Stimulated activated CD4-positive, alpha-beta T cell treated with anti-CD3 and anti-CD28 coated beads, Interleukin-12 subunit alpha, Interleukin-12 subunit beta, amount 100 ng/mL, for 4 hours (primary cell): ENCODE measurements around the gene PRKG2.

Source experiments
- DNase-seq: peaks from one replicate; pipeline ENCODE4 v3.0.0-alpha.2; 2020

The PRKG2 gene

DNA sequence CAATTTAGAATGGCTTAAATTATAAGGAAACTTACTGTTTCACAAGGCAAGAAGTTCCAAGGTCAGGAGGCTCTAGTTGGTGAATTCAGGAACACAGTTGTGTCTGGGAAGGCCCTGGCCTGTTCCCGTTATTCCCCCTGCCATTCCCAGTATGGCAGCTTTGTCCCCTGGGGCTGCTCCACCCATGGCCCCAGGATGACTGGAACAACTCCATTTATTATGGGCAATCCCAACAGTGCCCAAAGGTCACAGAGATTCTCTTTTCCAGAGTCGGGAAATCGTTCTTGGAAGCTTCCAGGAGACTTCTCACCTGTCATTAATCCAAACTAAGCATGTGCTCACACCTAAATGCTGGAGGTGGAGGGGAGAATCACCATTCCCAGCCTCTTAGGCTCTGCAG is 2.8 kb upstream of the PRKG2 start:
- no peak for DNase-seq

DNA sequence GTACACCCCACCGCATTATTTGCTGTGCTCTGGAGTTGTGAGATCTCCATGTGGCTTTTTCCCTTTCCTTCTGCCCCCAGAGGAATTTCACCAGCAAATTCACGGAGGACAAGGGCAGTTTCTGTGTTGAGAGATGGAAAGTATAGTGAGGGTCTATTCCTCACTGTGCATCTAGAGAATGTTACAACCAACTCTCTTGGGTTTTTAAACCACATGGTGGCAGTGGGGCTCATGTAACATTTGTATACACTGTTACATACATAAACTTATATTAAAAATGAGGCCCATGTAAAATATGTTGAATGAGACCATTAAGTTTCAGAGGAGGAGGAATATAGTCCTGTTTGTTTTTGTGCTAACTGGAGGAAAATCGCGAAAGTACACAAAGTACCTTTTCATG is 909 bp upstream of the PRKG2 start:
- no peak for DNase-seq

DNA sequence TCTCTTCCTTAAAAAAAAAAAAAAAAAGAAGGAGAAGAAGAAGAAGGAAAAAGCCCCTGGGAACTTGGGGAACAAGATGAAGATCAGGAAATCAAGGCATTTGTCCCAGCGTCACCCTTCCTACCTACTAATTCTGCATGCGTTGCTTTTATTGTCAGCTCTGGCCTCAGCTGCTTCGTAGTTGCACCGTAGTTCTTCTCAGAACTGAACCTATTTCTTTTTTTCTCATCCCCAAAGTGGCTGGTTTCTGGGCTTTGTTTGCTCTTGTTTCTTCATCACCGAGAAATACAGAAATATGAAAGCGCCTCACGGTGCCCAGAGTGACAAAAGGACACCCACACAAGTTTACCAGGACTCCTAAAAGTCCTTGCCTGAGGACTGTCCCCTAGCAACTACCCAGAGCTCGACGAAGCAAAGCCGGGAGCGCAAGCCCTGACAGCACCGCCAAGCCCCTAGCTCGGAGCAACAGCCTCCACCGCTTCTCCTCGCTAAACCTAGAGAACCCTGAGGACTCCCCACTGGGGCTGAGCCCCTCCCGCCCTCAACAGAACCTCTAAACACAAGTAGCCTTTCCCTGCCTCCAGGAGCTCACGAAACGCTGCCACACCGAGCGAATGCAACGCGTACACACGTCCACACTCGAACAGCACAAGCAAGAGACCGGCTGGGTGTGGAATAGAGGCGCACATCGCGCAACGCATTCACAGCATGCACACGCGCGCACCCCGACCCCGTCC is 710 bp downstream of the PRKG2 start:
- no peak for DNase-seq

DNA sequence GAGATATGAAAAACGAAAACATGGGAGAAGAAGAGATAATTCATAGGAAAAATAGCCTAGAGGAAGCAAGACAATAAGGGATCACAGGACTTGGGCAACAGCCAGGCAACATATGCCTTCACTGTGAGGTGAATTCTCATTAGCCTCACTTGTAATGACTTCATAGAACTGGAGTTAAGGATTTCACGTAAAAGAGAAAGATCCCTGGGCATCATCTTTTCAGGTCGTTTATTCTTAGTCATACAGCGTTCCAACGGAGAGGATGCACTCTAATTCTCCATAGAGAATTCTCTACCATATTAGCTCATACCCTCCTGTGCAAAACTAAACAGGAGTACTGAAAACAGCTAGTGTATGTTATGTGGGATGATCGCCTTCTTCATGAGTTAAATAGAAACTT is 1.4 kb downstream of the PRKG2 start:
- DNase-seq, result no peak

DNA sequence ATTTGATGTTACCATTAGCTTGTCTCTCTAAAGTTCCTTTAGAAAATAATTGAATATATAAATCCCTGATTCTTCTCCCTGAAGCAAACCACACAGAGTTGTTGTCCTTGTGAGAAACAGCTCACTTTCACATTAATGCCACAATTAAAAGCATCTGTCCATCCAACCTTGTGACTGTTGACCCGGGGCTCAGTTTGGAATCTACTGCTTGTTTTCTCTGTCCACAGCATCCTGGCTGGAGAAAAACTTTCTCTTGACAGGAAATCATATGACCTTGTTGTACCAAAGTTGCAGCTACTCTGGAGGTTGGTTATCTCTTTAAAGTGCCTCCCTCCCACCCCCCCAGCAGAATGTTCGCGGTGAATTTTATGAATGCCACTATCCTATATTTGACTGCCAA is 3.1 kb downstream of the PRKG2 start:
- DNase-seq, result no peak

DNA sequence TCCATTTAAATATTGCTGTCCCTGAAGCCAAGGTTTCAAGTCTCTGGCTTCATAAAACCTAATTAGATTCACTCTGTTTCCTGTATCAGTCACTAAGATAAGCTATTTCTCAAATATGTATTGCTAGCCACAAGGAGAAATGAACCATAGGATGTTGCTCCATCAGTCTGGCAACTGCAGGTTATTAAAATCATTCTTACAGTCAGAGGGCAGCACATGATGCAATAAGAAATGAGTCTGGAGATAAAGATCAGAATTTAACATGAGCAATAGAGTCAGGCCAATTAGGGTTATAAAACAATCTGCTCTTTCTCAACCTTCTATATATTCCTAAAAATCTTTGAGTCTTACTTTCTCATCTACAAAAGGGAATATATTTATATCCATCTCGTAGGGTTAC is 7.2 kb downstream of the PRKG2 start:
- DNase-seq, result no peak

DNA sequence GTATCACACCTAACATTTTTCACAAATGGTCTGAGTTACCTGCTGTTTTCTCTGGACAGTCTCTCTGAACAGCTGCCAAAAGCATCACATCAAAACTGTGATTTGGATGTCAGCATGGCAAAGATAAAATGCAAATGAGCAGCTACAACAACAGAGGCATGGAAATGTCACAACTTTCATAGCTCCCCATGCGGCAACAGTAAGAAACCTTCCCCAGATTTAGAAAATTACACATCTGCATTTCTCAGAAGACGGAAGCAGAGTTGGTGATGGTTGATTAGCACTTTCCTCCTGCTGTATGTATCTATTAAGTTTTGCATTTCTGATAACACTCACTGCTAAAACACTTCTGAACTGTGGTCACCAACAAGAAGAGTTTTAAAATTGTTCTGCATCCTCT is 9.7 kb downstream of the PRKG2 start:
- no peak for DNase-seq

DNA sequence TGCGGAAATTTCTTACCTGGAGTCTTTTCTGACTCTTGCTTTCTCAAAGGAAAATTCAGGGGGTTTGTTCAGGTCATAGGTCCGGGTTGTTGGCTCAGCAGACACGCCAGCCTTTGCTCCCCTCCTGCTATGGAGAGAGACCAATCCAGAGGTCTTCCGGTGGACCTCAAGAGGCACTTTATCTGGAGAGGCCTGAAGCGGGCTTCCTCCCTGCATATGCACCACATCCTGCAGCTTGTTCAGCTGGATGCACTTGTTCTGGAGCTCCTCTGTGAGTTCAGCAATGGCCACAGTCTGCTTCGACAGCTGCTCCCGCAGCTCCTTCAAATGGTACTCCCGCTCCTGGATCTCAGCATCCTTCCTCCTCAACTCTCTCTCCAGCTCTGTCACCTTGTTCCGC is 10.5 kb downstream of the PRKG2 start:
- no peak for DNase-seq

DNA sequence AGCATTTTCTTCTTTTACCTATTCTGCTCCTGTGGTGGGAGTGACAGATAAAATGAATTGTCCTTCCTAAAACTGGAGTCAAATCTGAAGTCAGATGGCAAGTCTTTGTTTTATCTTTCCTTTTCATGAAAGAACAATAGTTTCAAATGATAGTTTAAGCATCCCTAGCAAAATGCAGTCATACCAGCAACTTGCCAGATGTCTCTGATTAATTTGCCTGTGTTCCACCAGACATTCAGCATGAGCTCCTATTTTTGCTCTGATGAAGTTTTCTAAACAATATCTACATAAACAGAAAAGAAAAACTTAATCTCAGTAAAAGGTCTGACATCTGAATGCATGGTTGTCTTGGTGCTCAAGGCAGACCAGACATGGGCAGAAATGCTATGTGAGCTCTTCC is 15.2 kb downstream of the PRKG2 start:
- no peak for DNase-seq

DNA sequence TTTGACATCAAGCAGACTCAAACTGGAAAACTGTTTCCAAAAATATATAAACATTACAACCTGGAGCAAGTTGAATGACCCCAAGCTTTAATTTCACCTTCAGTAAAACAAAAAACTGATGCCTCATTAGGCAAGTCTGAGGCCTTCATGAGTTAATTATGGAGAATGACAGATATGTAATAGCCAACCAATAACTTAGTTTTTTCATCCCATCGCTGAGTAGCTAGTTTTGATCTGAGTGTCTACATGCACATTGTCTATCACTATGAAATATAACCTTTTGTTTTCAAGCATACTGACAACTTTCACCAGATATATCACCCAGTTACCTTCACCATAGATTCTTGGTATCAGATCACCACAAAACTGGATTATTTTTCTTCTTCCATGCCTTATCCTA is 16.4 kb downstream of the PRKG2 start:
- DNase-seq, result no peak

DNA sequence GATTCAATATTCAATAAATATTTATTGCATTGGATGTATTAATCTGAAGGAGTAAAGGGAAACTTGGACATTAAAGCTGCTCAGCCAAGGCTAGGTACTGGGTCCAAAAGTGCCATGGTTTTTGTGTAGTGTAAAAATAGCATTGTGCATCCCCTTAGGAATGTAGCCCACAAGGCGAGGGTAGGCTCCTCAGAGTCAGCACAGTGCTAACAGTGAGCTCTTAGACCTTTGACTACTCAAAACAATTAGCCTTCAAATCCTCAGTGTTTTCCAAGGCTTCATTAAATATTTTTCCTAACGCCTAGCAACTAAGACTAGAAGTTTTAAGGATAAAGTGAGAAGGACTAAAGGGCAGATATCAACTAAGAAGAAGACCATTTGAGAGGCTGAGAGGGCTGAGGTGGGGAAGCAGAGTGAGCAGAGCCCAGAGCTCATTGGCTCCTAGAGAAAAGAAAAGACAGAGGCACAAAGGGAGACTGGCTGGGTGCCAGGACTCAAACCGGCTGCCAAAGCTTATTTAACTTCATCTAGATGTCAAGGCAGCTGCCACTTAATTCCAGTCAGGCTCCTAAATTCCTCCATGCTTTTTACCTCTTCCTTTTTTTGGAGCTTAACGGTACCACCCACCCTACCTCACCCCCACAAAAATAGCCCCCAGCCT is 17.0 kb downstream of the PRKG2 start:
- no peak for DNase-seq

DNA sequence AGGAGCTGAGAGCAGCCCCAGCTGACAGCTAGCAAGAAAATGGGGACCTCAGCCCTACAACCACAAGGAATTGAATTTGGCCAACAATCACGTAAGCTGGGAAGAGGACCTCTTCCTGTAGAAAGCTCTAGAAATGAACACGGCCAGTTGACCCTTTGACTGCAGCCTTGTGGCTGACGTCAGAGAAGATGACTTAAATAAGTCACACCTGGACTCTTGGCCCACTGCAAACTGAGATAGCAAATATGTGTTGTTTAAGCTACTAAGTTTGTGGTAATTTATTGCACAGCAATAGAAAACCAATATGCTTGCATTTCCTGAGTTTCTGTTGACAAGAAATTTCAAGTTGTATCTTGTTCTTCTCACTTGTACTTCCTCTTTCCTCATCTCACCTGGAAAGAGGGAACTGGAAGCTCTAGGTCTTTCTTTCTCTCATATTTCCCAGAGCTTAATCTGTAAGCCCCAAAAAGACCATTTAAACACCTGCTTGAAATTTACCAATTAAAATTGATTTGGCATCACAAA is 18.8 kb downstream of the PRKG2 start:
- DNase-seq, result no peak

DNA sequence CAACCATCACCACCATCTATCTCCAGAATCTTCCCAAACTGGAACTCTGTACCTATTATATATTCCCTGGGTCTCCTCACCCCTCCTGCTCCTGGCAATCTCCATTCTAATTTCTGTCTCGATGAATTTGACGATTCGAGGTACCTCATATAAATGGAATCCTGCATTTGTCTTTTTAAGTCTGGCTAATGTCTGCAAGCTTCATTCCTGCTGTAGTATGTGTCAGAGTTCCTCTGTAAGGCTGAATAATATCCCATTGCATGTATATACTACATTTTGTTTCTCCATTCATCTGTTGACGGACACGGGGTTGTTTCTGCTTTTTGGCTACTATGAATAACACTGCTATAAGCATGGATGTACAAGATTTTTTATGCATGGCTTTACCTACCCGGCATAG is 19.5 kb downstream of the PRKG2 start:
- no peak for DNase-seq

DNA sequence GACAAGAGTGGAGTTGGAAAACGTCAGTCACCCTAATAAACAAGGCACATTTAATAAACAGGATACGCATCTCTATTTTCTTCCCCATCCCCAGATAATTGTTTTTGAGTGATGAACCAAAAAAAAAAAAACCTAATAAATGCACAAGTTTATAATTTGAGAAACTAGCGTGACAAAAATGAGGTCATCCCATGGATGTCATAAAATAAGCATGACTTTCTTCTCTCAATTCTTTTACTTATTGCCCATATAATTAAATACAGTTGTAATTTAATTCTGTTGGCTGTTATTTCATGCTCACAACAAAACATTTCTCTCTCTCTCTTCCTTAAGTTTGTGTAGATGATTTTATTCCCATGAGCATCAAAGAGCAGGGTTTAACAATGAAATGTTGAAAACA is 20.7 kb downstream of the PRKG2 start:
- DNase-seq, result no peak

DNA sequence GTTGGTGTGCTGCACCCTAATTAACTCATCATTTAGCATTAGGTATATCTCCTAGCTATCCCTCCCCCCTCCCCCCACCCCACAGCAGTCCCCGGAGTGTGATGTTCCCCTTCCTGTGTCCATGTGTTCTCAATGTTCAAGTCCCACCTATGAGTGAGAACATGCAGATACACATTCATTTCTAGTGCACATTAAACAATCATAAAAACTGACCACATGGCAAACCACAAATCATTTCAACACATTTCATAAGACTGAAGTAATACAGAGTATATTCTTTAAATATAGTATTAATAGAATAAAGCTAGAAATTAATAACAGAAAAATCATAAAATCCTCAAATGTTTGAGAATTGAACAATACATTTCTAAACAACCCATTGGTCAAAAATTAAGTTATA is 34.1 kb downstream of the PRKG2 start:
- no peak for DNase-seq

DNA sequence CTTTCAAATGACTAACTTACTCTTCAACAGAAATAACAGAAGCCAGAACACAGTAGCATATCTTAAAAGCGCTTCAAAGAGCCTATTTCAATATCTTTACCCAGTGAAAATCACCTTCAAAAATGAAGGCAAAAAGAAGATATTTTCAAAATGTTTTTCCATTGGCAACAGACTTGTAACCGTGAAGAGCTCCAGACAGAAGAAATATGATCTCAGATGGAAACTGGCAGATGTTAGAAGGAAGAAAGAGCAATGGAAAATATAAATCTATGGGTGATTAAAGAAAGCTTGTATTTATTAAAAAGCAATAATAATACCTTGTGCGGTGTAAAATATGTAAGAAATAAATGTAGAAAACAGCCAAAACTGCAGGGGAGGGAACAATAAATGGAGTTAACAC is 35.7 kb downstream of the PRKG2 start:
- DNase-seq, result no peak

DNA sequence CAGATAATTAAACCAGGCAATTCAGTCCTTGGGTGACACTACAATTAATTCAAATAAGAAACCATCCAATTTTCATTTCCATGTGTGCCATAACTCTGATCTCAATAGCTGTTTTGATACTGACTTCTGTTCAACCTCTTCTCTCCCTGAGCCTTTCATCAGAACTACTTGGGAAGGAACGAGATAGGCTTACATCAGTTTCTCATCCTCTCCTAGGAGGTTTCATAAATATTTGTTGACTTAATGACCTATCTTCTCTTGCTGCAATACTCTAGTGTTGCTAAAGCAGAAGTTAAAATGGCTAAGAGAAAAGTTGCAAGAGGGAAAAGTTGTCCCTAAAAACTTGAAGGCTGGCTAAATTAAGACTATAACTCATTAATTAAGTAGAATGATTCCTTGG is 41.8 kb downstream of the PRKG2 start:
- no peak for DNase-seq

DNA sequence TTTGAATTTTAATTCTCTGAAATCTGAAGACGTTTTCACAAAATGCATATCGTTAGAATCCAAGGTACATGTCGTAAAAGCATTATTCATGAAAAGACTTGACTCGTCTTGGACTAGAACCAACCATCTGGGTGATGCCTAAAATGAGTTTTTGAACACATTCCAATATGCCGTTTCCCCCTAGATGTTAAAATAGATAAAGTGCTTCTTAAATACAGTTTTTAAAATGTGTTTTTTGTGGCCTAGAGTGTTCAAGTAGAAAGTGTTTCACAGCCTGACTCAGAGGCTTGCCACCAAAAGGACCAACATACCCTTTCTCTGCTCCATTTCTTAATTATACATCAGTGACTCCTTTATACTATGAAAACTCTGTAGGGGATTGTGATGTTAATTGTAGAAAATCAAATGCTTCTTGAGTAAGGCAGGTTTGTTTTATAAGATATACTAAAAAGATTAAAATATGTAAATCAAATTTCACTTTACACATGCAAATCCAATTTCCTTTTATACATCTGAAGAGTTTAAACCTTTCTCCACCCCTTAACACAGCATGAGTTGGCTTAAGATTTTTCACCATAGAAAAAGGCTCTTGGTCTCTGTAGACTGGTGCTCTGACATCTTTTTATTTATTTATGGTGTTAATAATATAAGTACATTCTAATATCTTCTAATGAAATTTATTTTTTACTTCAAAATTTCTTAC is 48.4 kb downstream of the PRKG2 start:
- no peak for DNase-seq

DNA sequence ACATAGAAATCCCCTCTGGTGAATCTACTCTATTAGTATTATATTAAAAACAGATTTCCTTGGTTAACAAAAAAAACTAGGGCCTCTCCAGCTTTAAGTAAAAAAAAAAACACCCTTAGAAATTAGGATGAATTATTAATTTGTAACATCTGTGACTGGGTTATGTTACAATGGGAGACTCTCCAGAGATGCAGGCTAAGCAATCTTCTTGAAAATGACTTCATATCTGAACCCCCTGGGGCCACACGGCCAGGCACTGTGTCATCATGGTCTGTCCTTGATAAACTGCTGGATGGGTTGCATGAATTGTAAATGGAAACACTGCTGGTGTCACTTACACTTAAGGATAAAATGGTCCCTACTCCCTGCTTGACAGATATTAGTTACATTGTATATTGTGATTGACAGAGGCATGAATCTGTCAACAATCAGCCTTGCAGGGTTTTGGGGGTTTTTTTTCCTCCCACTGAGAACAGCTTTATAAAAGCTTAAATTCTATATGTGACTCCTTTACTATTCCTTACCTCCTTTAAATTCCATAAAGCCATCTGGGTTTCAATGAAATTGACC is 49.1 kb downstream of the PRKG2 start:
- no peak for DNase-seq

DNA sequence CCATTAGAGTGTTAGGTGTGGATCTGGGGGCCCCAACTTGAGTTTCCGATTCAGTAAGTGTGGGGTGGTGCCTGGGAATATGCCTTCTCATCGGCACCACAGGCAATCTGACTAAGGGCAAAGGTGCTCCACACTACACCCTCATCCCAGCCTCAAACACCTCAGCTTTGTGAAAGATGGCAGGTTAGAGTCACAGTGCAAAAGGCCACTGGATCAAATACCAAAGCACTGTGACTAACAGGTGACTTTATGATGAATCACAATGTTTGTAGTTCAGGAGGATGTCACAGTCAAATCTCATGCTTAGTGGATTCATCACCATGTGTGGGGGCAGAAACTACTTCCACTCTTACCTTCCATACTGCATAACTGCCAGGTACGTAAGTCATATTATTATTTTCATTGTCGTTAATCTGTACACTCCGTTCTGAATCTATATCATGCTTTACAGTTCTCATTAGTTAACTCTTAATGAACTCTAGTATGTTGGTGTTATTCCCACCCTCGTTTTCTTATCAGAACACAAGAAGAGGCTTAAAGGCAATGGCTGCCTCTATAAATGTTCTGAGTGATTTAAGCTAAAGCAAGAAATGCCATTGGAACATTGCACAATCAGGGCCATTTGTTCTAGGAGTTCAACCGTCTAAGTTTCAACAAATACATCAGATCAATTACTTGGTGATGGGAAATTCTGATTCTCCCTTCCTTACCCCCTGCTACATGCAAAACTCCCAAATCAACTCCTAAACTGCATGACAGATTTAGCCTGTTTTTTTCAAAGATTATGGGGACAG is 50.2 kb downstream of the PRKG2 start:
- no peak for DNase-seq

DNA sequence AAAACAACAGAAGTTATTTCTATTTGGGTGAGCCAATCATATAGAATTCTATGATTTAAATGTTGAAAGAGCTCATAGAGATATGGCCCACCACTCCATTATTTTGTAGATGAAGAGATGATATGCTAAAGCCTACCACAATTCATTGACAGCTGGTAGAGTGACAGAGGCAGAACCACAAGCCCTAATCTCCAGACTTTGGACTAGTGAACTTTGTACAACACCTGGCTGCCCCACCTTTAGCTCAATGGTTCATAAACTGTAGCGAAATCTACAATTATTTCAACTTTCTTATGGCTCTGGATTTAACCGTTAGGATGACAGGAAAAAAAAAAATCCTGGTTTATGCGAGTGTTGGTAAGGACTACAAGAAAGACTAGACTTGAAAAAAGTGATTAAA is 50.9 kb downstream of the PRKG2 start:
- DNase-seq, result no peak

DNA sequence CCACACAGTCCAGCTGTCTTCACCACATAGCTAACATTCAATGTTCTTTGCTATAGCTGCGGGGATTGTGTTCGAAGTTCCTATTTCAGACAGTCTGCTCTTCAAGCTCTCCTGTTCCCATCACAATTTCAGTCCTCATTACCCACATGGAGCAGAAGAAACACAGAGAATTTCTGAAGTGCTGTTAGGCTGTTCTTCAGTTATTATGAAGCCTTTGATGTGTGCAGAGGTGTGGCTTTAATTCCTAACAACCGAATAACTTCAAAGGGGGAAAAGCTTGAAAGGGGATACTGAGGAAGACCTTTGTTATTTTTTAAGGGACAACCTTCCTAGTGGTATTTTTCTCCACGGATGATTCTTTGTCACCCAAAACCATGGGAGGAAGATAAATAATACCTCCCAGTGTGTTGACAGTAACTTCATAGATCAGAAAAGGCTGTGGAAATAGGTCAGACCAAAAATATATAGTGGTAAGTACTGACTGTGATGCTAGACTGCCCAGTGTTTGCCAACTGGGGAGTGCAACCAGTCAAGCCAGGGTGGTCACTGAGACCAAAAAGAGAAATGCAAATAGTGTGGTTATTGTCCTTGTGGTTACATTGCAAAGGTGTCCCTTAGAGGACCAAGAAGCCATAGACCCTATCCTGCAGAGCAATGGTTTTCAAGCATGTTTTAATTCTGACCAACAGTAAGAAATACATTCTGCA is 52.1 kb downstream of the PRKG2 start:
- DNase-seq, result no peak
